Measurements from ENCODE around the gene SPINK1. TPM values are rescaled to one million over a fixed set of nuclear protein-coding genes. Genes with fewer than 3 reads are reported as not detected.

Gene SPINK1
- total and polyA plus RNA-seq, 2 of the 13 experiments (the other 11 are each of a cell fraction or from before 2014, with no cell fraction given), result 14.7 to 17.1 TPM

- TF ChIP-seq HNF1B (CRISPR knock-in tag; IDR thresholded peaks at IDR 0.05), result no peak
- no peak for TF ChIP-seq ZNF75D (CRISPR knock-in tag; IDR thresholded peaks at IDR 0.05; ENCODE audit: borderline replicate concordance)
- TF ChIP-seq ZHX2 (IDR thresholded peaks at IDR 0.05; ENCODE audit: low read depth), result no peak
- TF ChIP-seq ZHX2 (CRISPR knock-in tag; IDR thresholded peaks at IDR 0.05; ENCODE audit: borderline replicate concordance), result no peak
- TF ChIP-seq CC2D1A (CRISPR knock-in tag; IDR thresholded peaks at IDR 0.05), result no peak
- no peak for TF ChIP-seq RAD21 (CRISPR knock-in tag; IDR thresholded peaks at IDR 0.05)
- no peak for TF ChIP-seq YEATS2 (CRISPR knock-in tag; IDR thresholded peaks at IDR 0.05; ENCODE audit: borderline replicate concordance)
Observed at GRCh38 chr5:147853372-147853987, 22.0 kb upstream of the SPINK1 start (continued).

Measured in HepG2 (cell line).